HG02973 (cell line): ENCODE results near the gene SLC12A7.

Experiments used
- ATAC-seq: cut with Tn5 transposase; IDR thresholded peaks from one replicate; pipeline ENCODE4 v1.9.1; 2021; ENCODE audit warnings: moderate library complexity; ENCODE audit not compliant: unreplicated experiment

The SLC12A7 gene

DNA sequence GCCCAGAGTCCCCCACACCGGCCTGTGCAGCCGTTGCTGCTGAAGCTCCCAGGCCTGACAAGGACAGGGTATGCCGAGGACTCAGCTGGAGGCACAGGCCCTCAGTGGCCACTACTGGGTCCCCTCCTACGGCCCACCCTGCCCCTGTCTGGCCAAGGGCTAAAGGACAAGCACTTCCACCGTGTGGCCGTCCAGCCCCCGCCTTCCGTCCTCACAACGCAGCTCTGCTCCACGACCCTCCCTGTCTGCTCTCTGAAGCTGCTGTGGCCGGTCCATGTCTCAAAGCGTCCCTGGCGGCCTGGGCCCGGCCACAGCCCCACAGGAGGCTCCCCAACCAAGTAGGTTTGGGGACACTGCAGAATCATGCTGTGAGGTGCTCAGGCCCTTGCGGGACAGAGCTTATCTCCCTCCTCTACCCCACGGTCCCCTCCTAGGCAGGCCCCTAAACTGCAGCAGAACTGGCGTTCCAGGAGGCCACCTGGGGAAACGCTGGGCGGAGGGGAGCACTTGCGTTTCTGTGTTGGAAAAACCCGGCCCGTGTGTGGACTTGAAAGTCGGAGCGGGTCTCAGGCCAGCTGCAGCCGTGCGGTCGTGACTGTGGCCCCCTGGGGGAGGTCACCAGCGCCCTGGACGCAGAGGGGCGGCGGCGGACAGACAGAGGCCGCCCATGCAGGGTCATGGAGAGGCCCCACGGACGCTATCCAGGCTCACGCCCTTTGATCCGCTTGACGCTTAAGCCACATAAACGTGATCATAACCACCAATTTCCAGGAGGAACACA lies 57.7 kb downstream of the SLC12A7 start:
- no peak for ATAC-seq

DNA sequence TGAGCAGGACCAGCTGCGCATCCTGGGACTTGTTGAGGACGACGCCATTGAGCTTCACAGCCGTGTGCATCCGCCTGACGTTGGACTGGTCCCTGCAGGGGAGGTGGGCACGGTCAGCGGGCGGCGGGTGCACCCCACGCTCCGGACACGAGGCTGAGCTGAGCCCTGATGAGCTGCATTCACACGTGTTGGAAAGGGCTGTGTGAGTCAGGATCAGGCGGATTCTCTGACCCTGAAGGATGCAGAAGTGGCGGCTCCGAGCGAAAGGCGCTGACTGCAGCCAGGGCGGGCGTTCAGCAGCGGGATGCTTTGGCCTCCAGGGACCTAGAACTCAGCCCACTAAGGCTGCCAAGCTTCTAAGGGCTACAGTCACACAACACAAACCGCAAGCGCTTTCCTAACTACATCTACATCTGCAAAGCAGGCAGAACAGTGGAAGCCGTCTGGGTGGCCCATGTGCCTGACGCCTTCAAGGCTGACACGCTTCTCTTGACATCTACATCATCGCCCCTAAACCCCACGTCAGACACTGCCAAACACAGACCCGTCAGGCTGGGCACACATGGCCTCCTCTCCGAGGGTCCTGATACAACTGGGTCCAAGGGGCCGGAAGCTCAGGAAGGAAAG lies 58.4 kb downstream of the SLC12A7 start:
- ATAC-seq: no peak

DNA sequence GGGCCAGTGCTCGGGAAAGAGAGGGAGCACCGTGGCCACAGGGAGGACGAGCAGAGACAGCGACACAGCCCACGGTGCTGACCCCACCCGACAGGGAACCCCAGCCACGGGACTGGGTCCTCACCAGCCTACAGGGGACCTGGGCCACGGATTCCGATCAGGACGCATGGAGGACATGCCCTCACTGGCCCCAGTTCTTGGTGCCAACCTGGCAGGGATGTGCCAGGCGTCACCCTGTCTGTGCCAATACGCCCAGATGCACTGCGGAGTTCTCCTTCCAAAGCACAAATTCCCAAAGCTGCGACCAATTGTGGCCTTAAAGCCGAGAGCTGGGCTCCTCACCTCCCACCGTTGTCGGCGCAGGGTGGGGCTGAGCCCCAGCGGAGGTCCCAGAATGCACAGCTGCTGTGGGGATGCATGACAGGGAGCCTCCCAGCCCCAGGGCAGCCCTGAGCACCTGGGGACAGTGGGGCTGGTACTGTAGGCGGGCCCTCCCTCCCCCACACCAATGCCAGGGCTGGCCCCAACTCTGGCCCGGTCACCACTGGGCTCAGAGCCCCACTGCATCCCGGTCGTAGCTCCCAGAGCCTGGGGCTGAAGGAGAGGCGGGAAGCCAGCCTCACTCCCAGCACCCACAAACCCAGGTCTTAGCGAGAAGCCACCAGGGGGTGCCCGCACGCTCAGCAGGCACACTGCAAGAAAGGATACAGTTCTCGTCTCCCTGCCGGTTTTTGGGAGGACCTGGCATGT lies 59.0 kb downstream of the SLC12A7 start:
- ATAC-seq: no peak

DNA sequence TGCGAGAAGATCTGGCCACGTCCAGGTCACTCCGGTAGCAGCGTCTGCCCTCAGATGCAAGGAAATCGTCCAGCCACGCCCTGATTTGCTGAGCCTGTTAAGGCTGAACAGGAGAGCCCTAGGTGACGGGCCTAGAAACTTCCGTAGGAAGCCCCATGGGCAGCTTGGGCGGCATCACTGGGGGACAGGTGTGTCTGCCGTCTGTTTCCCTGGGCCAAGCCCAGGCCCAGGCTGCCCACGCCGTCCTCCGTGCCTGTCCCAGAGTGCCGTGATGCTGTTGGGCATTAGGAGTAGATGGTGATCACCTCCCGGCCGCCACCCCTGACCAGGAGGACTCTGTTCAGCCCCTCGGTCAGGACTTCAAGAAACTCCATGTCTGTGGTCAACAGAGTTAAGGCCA lies 59.8 kb downstream of the SLC12A7 start:
- no peak for ATAC-seq

DNA sequence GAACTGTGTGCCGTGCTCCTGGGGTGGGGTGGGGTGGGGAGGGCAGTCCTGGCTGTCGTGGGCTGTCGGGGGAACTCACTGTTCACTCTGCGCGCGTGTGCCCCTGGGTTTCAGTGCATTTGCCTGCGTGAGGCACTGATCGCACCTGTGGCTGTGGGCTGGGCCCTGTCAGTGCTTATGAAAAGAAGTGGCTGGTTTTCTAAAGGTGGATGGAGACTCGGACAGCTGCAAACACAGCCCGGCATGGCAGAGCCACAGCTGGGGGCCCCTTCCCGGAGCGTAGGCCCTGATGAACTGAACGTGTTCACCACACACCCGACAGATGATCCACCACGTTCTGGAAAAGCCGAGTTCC lies 60.5 kb downstream of the SLC12A7 start:
- ATAC-seq: no peak

DNA sequence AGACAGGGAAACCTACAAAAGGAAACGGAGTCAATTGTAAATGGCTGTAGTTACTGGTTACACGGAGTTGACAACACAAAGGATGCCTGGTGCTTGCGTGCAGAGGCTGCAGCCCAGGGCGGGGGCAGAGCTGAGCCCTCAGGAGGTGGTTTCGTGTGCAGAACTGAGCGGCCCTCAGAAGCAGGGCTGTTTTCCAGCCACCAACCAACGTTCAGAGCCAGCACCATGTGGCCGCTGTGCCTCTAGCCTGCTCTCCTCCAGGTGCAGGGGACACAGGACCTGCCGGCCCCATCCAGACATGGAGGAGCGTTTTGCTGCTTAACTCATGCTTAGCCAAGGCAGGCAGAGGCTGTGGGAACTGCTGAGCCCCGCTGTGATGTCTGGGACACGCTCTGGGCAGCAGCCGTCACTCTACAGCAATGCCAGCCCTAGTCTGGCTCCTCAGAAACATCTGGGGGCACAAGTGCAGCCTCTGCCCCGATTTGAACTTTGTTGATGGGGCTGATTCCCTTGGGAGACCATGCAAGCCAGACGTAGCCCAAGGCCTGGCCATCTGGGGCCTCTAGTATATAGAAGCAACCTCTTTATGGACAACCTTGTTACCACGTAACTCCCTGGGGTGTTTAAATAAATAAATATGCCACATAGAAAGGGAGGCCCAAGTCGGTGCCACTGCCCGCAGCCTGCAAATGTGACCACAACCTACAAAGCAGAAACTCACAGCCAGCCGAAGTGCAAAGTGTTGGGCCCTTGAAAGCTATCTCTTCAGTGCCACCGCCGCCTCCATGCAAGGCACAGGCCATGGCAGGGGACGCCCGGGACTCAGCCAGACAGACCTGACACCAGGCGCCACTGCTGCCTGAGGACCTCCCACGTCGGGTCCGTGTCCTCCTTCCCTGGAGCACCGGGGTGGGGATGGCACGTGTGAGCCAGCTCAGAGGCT lies 61.2 kb downstream of the SLC12A7 start:
- no peak for ATAC-seq

DNA sequence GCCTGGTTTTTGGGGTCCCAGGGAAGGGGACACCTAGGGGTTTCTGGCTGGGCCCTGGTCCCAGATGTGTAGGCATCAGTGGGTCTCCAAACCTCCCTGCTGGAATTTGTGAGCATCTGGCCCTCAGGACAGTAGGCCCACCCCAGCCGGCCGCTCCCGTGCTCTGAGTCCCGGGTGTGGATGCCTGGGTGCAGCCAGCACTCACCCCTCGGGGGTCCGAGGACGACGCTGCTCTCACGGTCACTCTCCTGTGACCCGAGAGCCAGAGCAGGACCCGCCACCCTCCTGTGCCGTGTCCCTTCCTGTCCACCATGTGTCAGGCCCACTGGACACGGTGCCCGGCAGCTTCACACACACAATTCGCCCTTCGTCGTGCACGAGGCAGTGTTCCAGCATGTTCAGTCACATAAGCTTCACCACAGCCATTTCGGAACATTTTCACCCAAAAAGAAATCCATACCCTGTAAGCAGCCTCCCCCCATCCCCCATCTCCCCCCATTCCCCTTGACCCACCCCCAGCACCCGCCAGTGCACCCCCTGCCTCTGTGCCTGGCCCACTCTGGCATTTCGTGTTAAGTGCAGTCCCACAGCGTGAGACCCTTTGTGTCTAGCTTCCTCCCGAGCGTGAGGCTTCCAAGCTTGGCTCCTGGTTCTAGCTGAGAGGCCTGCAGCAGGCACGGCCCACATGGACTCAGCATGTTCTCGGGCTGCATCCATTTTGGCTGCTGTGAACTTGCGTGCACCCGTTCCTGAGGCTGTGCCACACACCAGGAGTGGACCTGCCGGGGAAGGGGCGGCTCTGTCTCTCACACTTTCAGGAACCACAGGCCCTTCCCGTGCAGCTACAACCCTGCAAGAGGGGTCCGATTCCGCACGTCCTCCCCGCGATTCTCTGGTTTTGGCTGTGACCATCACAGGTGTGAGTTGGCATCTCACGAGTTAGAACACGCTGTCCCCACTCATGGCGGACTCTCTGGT lies 62.7 kb downstream of the SLC12A7 start:
- ATAC-seq: no peak

DNA sequence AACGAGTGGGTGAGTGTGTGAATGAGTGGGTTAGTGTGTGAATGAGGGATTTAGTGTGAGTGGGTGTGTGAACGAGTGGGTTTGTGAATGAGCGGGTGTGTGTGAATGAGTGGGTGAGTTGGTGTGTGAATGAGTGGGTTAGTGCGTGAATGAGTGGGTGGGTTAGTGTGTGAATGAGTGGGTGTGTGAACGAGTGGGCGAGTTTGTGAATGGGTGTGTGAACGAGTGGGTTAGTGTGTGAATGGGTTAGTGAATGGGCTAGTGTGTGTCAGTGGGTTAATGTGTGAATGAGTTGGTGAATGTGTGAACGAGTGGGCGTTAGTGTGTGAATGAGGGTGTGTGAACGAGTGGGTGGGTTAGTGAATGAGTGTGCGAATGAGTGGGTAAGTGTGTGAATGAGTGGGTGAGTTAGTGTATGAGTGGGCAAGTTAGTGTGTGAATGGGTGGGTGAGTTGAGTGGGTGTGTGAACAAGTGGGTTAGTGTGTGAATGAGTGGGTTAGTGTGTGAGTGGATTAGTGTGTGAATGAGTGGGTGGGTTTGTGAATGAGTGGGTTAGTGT lies 63.6 kb downstream of the SLC12A7 start:
- ATAC-seq: no peak

DNA sequence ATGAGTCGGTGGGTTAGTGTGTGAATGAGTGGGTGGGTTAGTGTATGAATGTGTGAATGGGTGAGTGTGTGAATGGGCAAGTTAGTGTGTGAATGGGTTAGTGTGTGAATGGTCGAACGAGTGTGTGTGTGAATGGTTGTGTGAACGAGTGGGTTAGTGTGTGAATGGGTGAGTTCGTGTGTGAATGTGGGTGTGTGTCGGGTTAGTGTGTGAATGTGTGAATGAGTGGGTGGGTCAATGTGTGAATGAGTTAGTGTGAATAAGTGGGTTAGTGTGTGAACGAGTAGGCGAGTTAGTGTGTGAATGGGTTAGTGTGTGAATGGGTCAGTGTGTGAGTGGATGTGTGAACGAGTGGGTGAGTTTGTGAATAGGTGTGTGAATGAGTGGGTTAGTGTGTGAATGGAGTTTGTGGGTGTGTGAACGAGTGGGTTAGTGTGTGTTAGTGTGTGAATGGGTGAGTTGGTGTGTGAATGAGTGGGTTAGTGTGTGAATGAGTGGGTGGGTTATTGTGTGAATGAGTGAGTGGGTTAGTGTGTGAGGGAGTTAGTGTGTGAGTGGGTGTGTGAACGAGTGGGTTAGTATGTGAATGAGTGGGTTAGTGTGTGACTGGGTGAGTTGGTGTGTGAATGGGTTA lies 64.4 kb downstream of the SLC12A7 start:
- no peak for ATAC-seq

DNA sequence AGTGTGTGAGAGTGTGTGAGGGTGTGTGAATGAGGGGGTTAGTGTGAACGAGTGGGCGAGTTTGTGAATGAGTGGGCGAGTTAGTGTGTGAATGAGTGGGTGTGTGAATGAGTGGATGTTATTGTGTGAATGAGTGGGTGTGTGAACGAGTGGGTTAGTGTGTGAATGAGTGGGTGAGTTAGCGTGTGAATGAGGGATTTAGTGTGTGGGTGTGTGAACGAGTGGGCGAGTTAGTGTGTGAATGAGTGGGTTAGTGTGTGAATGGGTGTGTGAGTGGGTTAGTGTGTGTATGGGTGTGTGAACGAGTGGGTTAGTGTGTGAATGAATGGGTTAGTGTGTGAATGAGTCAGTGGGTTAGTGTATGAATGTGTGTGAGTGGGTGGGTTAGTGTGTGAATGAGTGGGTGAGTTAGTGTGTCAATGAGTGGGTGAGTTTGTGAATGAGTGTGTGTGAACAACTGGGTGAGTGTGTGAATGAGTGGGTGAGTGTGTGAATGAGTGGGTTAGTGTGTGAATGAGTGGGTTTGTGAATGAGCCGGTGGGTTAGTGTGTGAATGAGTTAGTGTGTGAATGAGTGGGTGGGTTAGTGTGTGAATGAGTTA lies 65.8 kb downstream of the SLC12A7 start:
- no peak for ATAC-seq

DNA sequence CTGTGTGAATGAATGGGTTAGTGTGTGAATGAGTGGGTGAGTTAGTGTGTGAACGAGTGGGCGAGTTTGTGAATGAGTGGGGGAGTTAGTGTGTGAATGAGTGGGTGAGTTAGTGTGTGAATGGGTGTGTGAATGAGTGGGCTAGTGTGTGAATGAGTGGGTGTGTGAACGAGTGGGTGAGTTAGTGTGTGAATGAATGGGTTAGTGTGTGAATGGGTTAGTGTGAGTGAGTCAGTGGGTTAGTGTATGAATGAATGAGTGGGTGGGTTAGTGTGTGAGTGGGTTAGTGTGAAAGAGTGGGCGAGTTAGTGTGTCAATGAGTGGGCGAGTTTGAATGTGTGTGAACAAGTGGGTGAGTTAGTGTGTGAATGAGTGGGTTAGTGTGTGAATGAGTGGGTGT lies 67.7 kb downstream of the SLC12A7 start:
- ATAC-seq: no peak

DNA sequence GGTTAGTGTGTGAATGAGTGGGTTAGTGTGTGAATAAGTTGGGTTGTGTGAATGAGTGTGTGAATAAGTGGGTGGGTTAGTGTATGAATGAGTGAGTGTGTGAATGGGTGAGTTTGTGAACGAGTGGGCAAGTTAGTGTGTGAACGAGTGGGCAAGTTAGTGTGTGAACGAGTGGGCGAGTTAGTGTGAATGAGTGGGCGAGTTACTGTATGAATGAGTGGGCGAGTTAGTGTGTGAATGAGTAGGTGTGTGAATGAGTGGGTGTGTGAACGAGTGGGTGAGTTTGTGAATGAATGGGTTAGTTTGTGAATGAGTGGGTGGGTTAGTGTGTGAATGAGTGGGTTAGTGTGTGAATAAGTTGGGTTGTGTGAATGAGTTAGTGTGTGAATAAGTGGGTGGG lies 68.5 kb downstream of the SLC12A7 start:
- ATAC-seq: no peak

DNA sequence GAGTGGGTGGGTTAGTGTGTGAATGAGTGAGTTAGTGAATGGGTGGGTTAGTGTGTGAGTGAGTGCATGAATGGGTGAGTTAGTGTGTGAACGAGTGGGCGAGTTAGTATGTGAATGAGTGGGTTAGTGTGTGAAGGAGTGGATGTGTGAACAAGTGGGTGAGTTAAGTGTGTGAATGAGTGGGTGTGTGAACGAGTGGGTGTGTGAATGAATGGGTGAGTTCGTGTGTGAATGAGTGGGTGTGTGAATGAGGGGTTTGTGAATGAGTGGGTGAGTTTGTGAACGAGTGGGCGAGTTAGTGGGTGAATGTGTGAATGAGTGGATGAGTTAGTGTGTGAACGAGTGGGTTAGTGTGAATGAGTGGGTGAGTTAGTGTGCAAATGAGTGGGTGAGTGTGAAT lies 69.2 kb downstream of the SLC12A7 start:
- ATAC-seq: no peak

DNA sequence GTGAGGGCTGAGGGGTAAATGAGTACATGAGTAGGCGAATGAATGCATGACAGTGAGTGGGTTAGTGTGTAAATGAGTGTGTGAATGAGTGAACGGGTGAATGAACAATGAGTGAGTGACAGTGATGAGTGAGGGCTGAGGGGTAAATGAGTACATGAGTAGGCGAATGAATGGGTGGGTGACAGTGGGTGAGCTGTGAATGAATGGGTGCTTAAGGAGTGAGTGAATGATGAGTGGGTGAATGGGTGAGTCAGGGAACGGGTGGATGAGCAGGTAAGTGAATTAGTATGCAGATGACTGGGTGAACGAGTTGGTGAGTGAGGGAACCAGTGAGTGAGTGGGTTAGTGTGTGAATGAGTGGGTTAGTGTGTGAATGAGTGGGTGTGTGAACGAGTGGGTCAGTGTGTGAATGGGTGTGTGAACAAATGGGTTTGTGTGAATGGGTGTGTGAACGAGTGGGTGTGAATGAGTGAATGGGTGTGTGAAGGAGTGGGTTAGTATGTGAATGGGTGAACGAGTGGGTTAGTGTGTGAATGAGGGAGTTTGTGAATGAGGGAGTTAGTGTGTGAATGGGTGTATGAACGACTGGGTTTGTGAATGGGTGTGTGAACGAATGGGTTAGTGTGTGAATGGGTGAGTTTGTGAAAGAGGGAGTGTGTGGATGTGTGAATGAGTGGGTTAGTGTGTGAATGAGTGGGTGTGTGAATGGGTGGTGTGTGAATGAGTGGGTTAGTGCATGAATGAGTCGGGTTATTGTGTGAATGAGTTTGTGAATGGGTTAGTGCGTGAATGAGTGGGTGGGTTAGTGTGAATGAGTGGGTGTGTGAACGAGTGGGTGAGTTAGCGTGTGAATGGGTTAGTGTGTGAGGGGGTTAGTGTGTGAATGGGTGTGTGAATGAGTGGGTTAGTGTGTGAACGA lies 70.4 kb downstream of the SLC12A7 start:
- no peak for ATAC-seq

DNA sequence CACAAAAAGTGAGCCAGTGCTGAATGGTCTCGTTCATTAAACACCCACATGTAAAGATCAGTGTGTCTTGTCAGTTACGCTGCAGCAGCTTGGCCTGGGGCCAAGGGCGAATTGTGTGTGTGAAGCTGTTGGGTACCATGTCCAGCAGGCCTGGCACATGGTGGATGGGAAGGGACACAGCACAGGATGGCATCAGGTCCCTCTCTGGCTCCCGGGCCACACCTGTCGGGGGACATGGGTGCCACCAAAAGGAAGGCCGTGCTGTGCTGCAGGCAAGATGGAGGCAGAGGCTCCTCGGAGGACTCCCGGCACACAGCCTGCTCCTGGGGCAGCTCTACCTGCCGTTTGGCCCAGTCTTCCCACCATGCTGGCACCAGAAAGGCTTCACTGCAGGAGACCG lies 71.3 kb downstream of the SLC12A7 start:
- no peak for ATAC-seq

DNA sequence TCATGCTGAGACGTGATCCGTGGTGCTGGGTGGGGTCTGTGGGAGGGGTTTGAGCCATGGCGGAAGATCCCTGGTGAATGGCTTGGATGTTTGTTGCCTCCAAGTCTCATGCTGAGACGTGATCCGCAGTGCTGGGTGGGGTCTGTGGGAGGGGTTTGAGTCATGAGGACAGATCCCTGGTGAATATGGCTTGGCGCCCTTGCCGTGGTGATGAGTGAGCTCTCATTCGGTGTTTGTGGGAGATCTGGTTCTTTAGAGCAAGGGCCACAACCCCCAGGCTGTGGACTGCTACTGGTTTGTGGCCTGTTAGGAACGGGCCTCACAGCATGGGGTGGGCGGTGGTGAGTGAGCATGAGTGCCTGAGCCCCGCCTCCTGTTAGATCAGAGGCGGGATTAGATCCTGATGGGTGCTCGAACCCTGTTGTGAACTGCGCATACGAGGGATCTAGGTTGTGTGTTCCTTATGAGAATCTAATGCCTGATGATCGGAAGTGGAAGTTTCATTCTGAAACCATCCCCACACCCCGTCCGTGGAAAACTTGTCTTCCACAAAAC lies 72.1 kb downstream of the SLC12A7 start:
- no peak for ATAC-seq

DNA sequence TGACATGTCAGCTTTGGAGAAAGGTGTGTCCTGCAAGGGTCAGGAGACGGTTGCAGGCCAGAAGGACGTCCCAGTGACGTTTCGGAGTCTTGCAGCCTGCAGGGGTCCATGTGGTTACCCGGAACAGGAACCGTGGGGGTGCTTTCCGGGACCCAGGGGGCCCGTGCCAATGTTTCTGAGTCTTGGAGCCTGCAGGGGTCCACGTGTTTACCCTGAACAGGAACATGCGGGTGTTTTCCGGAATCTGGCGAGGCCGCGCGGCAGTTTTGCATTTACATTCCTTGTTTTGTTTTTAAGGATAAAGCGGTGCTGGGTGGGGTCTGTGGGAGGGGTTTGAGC lies 72.7 kb downstream of the SLC12A7 start:
- no peak for ATAC-seq
